GM18526 (cell line): ENCODE data around the gene SH3BGRL3.
A peak's percentile ranks its signal among the peaks of the same experiment; 100 is the strongest.

ENCODE experiments used
- POLR2A ChIP-seq: IDR thresholded peaks from 3 replicates; pipeline ENCODE4 v1.6.1; 2011; ENCODE audit not compliant: insufficient read length; ENCODE audit errors: extremely low read depth

Gene SH3BGRL3

DNA sequence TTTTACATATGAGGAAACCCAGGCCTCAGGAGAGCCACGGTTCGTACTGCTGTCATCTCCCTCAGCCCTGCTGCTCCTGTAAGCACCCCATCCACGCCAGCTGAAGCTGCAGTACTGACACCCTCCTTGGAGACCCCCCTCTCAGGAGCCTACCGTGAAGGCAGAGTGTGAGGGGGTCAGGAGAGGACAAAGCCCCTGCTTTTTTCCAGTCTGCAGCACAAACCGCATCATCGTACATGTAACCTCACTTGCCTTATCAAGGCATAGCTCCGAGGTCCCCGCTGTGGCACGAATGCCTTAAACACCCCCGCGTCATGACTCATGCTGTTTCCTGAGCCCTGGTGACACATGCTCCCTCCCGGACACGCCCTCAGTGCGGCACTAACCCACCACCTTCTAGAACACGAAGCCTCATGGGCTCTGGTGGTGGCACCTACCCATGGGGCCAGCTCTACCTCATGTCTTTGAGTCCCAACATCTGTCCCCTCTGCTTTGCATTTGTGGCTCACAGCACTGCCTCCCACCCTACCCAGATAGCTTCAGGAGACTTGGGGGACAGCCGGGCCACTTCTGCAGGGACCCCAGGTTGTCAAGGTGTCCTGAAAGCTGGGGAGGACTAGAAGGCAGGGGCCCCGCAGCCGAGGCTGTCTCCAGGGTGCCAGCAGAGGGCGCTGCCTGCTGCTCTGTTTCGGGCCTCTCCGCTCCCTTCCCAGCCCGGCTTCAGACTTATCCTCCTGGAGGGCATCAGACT is 4.9 kb downstream of the SH3BGRL3 start:
- TF ChIP-seq POLR2A: no peak

DNA sequence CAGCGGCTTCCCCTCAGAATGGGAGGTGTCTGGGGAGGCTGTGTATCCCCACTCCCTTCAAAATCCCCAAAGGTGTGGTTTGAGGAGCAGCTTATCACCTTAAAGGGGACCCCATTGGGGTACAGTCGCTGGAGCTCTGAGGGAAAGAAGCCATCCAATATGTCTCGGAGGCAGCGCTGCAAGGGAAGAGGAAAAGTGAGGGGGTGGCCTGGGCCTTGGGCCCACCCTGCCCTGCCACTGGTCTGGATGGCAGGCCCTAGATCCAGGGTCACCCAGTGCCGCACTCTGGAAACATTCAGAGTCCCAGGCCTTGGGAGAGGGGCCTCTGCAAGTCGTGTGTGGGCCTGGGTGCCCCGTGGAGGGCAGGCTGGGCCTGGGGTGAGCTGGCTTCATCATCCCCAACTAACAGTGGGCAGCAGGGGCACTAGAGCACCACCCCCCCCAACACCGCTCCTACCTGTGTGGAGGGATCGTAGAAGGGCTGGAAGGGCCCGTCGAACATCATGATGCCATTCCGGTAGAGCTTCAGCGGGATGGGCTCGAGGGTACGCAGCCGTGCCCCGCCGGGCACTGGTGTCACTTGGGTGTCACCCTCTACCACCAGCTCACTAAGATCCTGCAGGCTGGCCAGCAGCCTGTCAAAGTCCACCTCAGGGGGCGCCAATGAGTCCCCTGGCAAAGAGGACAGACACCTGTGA is 5.6 kb downstream of the SH3BGRL3 start:
- no peak for TF ChIP-seq POLR2A

DNA sequence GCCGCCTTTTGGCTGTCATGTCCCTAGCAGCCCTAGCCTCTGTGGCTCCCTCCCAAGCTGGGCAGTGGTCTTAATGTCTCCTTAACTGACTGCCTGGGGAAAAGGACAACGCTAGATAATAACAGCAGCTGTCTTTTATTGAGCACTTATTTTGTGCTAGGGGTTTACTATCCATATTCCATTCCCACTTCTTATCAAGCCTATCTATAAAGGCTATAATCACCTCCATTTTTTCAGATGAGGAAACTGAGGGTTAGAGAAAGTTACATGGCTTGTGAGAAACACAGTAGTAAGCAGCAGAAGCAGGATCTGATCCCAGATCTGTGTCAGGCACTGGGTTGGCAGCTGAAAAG is 6.2 kb downstream of the SH3BGRL3 start:
- no peak for TF ChIP-seq POLR2A

DNA sequence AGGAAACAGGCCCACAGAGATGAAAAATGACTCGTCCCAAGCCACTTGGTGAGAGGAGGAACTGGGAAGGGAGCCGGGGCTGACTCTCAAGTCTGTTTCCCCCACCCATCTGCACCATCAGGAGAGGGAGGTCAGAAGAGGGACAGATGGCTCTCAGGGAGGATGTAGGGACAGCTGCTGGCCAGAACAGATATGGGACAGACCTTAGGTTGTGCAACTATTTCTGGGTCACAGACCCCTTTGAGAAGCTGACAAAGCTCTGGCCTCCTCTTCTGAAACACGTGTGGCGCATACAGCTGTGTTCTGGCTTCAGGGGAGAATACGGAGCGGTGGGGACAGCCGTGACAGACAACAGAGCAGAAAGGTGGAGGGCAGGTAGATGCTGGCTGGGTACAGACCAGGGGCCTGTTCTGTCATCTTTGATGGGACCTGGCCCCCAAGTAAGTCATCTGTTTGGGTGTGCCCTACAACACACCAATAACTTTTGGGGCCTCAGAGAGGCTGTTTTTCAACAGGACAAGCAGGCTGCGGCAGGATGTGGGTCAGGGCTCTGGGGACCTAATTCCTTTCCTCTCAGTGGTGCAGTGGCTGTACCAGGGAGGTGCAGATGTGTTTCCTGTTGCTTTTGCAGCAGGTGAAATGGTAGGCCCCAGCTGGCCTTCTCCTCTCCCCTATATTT is 7.3 kb downstream of the SH3BGRL3 start:
- TF ChIP-seq POLR2A: peak; percentile 36

DNA sequence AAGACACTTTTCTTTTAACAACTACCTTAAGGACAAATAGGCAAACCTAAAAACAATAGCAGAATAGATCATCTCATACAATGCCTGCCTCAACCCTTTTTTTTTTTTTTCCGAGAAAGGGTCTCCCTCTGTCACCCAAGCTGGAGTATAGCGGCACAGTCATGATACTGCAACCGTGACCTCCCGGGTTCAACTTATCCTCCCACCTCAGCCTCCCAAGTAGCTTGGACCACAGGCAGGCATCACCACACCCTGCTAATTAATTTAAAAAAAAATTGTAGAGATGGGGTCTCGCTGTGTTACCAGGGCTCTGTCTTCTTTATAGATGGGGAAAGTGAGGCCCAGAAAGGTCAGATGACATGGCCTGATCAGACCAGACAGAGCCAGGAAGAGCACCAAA is 7.9 kb downstream of the SH3BGRL3 start:
- TF ChIP-seq POLR2A: no peak

DNA sequence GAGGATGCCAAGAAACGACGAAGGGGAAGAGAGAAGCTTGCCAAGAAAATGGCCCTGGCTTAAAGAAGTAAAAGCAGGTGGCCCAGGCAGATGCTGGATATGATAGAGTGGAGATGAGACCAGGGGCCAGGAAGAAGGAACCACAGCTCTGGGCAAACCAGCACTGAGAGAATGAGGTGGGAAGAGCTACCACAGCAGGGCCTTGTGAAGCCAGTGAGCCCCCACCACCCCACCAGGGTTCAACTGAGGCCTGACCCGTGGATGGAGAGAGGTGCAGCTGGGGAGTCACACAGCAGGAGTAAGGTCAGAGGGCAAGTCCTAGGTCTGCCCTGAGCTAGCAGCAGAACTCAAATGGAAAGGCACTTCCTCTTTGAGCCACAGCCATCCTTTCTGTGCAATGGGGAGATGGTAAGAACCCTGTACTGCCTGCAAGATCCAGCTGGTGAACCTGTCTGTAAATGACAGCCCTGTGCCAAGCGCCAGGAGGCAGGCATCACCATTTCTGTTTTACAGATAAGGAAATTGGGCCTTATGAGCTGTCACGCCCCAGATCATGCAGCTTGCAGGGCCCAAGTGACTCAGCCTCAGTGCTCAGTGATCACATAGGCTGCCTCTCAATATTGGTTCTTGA is 8.5 kb downstream of the SH3BGRL3 start:
- TF ChIP-seq POLR2A: no peak

DNA sequence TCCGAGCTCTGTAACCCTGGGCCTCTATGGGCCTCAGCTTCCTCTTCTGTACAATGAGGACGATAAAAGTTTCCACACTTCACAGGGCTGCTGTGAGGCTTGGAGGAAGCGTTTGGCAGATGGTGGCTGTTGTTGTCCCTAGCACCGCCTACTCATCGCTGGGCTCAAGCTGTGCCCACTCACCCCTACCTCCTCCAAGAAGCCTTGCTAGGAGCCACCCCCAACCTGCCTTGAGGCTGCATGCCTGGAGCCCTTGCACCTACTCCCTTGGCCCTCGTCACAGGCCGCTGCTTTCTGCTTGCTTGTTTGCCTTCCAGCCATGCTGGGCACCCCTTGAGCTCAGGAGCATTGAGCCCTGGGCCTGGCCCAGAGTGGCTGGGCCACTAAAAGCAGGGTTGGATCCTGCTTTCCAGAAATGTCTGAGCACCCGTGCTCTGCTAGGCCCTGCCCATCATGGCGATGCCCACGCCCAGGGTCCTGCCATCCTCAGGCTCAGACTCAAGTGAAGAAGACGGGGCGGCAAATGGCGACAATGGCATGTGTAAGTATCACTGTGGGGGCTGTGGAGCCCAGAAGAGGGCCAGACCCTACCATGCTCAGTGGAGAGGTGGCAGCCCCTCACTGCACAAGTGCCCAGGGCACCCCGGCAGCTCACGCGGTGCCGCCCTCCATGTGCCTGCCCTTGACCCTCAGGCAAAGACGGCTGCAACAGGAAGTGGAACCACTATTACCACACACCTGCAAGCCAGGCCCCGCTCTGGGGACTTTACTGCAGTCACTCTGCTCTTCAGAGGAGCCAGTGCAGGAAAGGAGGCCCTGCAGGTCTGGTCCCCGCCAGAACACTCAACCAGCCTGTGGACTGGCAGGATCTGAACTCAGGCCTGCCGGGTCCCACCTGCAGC is 9.5 kb downstream of the SH3BGRL3 start:
- peak; percentile 68 for TF ChIP-seq POLR2A

DNA sequence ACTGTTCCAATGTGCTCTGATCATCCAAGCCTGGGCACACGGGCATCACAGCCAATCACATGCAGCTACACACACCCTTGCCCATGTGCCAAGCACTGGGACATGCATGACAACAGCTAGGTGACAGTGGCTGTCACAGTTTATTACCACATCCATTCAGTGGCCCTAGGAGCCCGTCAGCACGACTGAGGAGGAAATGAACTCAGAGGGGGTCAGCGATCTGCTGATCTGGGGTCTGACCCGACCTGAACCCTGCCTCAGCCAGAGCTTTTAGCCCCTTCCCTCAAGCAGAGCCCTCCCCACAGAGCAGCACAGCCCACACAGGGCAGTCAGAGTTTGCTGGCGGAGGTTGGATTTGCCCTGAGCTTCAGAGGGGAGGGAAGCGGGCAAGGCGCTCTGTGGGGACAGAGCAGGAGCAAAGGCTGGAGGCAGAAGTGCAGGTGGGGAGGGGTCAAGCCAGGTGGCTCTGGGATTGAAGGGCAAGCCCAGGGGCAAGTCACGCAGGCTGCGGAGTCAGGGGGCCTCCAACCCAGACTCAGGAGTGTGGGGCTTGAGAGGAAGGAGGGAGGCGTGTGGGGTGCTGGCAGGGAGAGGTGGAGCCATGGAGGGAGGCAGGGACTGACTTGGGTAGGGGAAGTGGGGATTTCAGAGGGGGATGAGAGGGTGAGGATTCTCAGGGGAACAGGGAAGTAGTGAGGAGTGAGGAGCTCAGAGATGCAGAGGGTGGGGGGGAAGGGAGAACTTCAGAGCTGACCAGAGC is 10.4 kb downstream of the SH3BGRL3 start:
- no peak for TF ChIP-seq POLR2A

DNA sequence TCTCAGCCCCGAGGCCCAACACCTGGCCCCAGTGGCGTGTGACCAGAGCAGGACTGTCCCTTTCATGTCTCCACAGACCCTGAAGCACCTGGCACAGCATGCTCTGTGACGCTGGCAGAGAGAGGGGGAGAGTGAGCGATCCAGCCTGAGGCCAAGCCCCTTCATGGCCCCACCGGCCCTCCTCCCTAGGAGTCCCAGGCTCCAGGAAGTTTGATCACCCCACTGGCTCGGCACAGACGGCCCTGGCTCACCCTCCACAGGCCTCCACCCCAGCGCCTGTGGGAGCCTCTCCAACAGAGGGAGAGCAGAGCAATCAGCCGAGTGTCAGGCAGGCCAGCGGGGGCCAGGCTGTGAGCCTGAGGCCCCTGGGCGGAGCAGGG is 11.0 kb downstream of the SH3BGRL3 start:
- no peak for TF ChIP-seq POLR2A

DNA sequence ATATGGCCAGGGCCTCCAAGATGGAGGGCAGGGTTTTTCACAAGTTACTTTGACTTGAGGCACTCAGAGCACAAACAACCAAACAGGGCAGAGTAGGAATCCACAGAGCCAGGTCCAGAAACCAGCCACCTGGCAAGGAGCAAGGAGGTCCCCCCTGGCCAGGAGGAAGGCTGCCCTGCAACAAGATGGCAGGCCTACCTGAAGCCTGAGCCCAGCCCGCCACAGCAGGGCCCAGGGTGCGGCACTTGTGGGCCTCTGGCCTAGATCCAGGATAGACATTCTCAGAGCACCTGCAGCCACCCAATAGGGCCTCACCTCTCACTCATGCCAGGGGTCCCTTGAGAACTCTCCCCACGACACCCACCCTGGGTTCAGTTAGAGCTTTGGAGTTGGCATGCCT is 11.5 kb downstream of the SH3BGRL3 start:
- no peak for TF ChIP-seq POLR2A

DNA sequence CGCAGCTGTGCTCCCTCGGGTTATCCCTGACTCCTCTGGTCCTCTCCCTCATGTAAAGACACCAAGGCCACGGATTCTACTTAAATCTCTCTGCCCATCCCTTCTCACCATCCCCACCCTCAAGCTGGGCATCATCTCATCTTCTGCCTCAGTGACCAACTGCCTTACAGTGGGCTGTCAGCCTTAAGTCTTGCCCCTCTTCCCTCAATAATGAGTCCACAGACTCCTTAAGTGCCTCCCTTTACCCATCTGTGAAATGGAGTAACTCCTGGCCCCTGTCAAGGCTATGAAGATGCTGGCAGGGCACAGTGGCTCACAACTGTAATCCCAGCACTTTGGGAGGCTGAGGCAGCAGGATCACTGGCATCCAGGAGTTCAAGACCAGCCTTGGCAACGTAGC is 12.1 kb downstream of the SH3BGRL3 start:
- no peak for TF ChIP-seq POLR2A

DNA sequence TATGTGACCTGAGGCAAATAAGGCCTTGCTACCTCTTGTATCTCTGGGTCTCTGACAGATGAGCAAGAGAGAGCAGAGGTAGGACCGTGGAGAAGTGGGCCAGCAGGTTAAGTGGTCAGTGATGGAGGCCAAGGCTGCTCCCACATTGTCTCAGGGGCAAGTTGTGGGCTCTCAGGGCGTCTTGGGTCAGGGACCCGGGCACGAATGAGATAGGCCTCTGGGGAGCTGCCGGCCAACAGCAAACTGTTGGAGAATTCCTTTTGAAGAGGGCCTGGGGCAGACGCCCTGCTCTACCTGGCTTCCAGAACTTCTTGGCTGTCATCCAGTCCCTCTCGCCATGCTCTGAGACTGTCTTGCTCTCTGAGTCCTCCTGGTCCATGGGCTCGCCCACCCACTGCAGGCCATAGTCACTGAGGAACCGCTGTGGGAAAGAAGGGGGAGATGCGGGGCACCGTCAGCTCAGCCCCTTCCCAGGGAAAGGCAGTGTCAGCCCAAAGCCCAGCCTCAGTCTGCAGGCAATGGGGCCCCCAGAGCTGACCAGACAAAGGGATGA is 14.1 kb downstream of the SH3BGRL3 start:
- TF ChIP-seq POLR2A: no peak

DNA sequence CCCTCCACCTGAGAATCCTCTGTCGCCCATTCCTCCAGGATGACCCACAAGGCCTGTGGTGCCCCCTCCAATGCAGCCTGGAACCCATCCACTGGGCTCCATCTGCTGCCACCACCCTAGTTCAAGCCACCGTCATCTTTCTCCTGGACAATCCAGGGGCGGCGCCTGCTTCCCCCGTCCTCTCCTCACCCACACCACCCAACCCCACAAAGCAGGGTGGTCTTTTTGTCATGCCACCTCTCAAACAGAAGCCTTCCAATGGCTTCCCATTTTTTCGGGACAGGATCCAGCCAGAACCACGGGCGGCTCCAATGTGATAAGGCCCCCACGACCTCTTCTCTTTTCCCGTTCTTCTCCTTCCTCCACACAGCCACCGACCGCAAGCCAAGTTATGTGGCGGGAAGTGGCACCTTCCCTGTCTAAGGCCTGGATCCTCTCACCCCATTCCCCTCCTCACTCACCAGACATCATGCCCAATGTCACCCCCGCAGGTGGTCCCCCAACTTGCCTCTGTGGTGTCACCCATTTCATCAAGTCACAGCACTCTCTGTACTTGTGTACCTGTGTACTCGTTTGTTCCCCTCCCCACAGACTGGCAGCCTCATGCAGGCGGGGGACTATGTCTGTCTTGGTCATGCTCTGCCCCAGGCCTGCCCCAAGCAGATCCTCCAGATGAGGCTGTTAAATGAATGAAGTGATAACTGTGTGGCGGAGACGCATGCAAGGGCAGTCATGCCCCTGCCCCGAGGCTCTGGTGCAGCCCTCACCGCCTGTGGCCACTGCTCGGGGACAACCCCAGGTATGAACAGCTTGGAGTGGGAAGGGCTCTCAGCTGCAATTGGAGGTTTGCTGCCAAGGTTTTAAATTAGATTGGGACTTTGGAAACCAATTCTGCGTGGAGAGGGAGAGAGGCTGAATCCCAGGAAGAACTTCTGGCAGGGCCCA is 15.6 kb downstream of the SH3BGRL3 start:
- no peak for TF ChIP-seq POLR2A
